ENCODE measurements around the gene PLN.

PLN gene

GRCh38 chr6:118548136-118548535, at the start of gene PLN:
TSS of gene PLN (plus strand) at chr6:118548296. CDS start at chr6:118558922, 10,626 bp downstream.
- Histone ChIP-seq H3K9me3 (ENCODE audit: insufficient read depth, low read depth, low read length) (no peaks in the 10 kb centered on the region), H3K9ac (ENCODE audit: low read depth, low read length) (no peak within 1 kb of the TSS), H3K4me3 (ENCODE audit: low read length) (no peak within 1 kb of the TSS), H3K36me3 (ENCODE audit: insufficient read depth, low read depth, low read length) (no peaks in the 10 kb centered on the region), H3K4me1 (ENCODE audit: insufficient read depth, low read length) (peaks cover 7% of the 10 kb centered on the region), H3K27me3 (ENCODE audit: insufficient read depth, low read length) (no peaks in the 10 kb centered on the region), H3K27ac (ENCODE audit: low read length) (no peak within 1 kb of the TSS)

- Histone ChIP-seq H3K27me3 (ENCODE audit: insufficient read depth, low read length) (no peaks in the 10 kb centered on the region), H3K9ac (ENCODE audit: low read depth, low read length) (no peak overlapping the region), H3K9me3 (ENCODE audit: insufficient read depth, low read depth, low read length) (no peaks in the 10 kb centered on the region), H3K4me1 (ENCODE audit: insufficient read depth, low read length) (no peaks in the 10 kb centered on the region), H3K27ac (ENCODE audit: low read length) (no peak overlapping the region), H3K36me3 (ENCODE audit: insufficient read depth, low read depth, low read length) (no peaks in the 10 kb centered on the region), H3K4me3 (ENCODE audit: low read length) (no peak overlapping the region)
Measured at GRCh38 chr6:118500130-118501015, 47.7 kb upstream of the PLN start.

GRCh38 chr6:118501099-118501498, 47.0 kb upstream of the PLN start:
- no peaks in the 10 kb centered on the region for H3K9me3 ChIP-seq (ENCODE audit: insufficient read depth, low read depth, low read length)
- no peak overlapping the region for H3K9ac ChIP-seq (ENCODE audit: low read depth, low read length)
- H3K27ac ChIP-seq (ENCODE audit: low read length): no peak overlapping the region
- no peaks in the 10 kb centered on the region for H3K36me3 ChIP-seq (ENCODE audit: insufficient read depth, low read depth, low read length)
- no peaks in the 10 kb centered on the region for H3K27me3 ChIP-seq (ENCODE audit: insufficient read depth, low read length)
- H3K4me1 ChIP-seq (ENCODE audit: insufficient read depth, low read length): no peaks in the 10 kb centered on the region
- no peak overlapping the region for H3K4me3 ChIP-seq (ENCODE audit: low read length)

- H3K4me3 ChIP-seq (ENCODE audit: low read length): no peak overlapping the region
- H3K27ac ChIP-seq (ENCODE audit: low read length): no peak overlapping the region
- no peak overlapping the region for H3K9ac ChIP-seq (ENCODE audit: low read depth, low read length)
- no peaks in the 10 kb centered on the region for H3K36me3 ChIP-seq (ENCODE audit: insufficient read depth, low read depth, low read length)
- H3K9me3 ChIP-seq (ENCODE audit: insufficient read depth, low read depth, low read length): no peaks in the 10 kb centered on the region
- H3K4me1 ChIP-seq (ENCODE audit: insufficient read depth, low read length): no peaks in the 10 kb centered on the region
- no peaks in the 10 kb centered on the region for H3K27me3 ChIP-seq (ENCODE audit: insufficient read depth, low read length)
Measured at GRCh38 chr6:118501765-118502164, 46.3 kb upstream of the PLN start.

GRCh38 chr6:118502169-118502568, 45.9 kb upstream of the PLN start:
- no peaks in the 10 kb centered on the region for H3K9me3 ChIP-seq (ENCODE audit: insufficient read depth, low read depth, low read length)
- H3K4me3 ChIP-seq (ENCODE audit: low read length): no peak overlapping the region
- no peak overlapping the region for H3K27ac ChIP-seq (ENCODE audit: low read length)
- H3K36me3 ChIP-seq (ENCODE audit: insufficient read depth, low read depth, low read length): no peaks in the 10 kb centered on the region
- H3K9ac ChIP-seq (ENCODE audit: low read depth, low read length): no peak overlapping the region
- no peaks in the 10 kb centered on the region for H3K27me3 ChIP-seq (ENCODE audit: insufficient read depth, low read length)
- H3K4me1 ChIP-seq (ENCODE audit: insufficient read depth, low read length): no peaks in the 10 kb centered on the region

- Histone ChIP-seq H3K27me3 (ENCODE audit: insufficient read depth, low read length) (no peaks in the 10 kb centered on the region), H3K36me3 (ENCODE audit: insufficient read depth, low read depth, low read length) (no peaks in the 10 kb centered on the region), H3K4me1 (ENCODE audit: insufficient read depth, low read length) (no peaks in the 10 kb centered on the region), H3K9ac (ENCODE audit: low read depth, low read length) (no peak overlapping the region), H3K27ac (ENCODE audit: low read length) (no peak overlapping the region), H3K9me3 (ENCODE audit: insufficient read depth, low read depth, low read length) (no peaks in the 10 kb centered on the region), H3K4me3 (ENCODE audit: low read length) (no peak overlapping the region)
Measured at GRCh38 chr6:118504611-118505010, 43.5 kb upstream of the PLN start.

GRCh38 chr6:118505656-118506055, 42.4 kb upstream of the PLN start:
- H3K9ac ChIP-seq (ENCODE audit: low read depth, low read length): no peak overlapping the region
- no peaks in the 10 kb centered on the region for H3K36me3 ChIP-seq (ENCODE audit: insufficient read depth, low read depth, low read length)
- no peaks in the 10 kb centered on the region for H3K9me3 ChIP-seq (ENCODE audit: insufficient read depth, low read depth, low read length)
- H3K27ac ChIP-seq (ENCODE audit: low read length): no peak overlapping the region
- H3K4me3 ChIP-seq (ENCODE audit: low read length): no peak overlapping the region
- H3K27me3 ChIP-seq (ENCODE audit: insufficient read depth, low read length): no peaks in the 10 kb centered on the region
- H3K4me1 ChIP-seq (ENCODE audit: insufficient read depth, low read length): no peaks in the 10 kb centered on the region

- Histone ChIP-seq H3K27ac (ENCODE audit: low read length) (no peak overlapping the region), H3K9ac (ENCODE audit: low read depth, low read length) (no peak overlapping the region), H3K27me3 (ENCODE audit: insufficient read depth, low read length) (no peaks in the 10 kb centered on the region), H3K4me3 (ENCODE audit: low read length) (no peak overlapping the region), H3K9me3 (ENCODE audit: insufficient read depth, low read depth, low read length) (no peaks in the 10 kb centered on the region), H3K4me1 (ENCODE audit: insufficient read depth, low read length) (no peaks in the 10 kb centered on the region), H3K36me3 (ENCODE audit: insufficient read depth, low read depth, low read length) (no peaks in the 10 kb centered on the region)
Measured at GRCh38 chr6:118506071-118506638, 41.9 kb upstream of the PLN start.

GRCh38 chr6:118507636-118508035, 40.5 kb upstream of the PLN start:
- H3K4me3 ChIP-seq (ENCODE audit: low read length): no peak overlapping the region
- no peak overlapping the region for H3K9ac ChIP-seq (ENCODE audit: low read depth, low read length)
- no peaks in the 10 kb centered on the region for H3K27me3 ChIP-seq (ENCODE audit: insufficient read depth, low read length)
- H3K9me3 ChIP-seq (ENCODE audit: insufficient read depth, low read depth, low read length): no peaks in the 10 kb centered on the region
- no peak overlapping the region for H3K27ac ChIP-seq (ENCODE audit: low read length)
- H3K4me1 ChIP-seq (ENCODE audit: insufficient read depth, low read length): no peaks in the 10 kb centered on the region
- no peaks in the 10 kb centered on the region for H3K36me3 ChIP-seq (ENCODE audit: insufficient read depth, low read depth, low read length)

- H3K4me3 ChIP-seq (ENCODE audit: low read length): no peak overlapping the region
- no peaks in the 10 kb centered on the region for H3K4me1 ChIP-seq (ENCODE audit: insufficient read depth, low read length)
- H3K9ac ChIP-seq (ENCODE audit: low read depth, low read length): no peak overlapping the region
- H3K9me3 ChIP-seq (ENCODE audit: insufficient read depth, low read depth, low read length): no peaks in the 10 kb centered on the region
- no peaks in the 10 kb centered on the region for H3K36me3 ChIP-seq (ENCODE audit: insufficient read depth, low read depth, low read length)
- H3K27ac ChIP-seq (ENCODE audit: low read length): no peak overlapping the region
- no peaks in the 10 kb centered on the region for H3K27me3 ChIP-seq (ENCODE audit: insufficient read depth, low read length)
Measured at GRCh38 chr6:118509009-118509617, 39.0 kb upstream of the PLN start.

GRCh38 chr6:118511930-118512715, 36.0 kb upstream of the PLN start:
- H3K4me1 ChIP-seq (ENCODE audit: insufficient read depth, low read length): no peaks in the 10 kb centered on the region
- H3K27ac ChIP-seq (ENCODE audit: low read length): no peak overlapping the region
- H3K9me3 ChIP-seq (ENCODE audit: insufficient read depth, low read depth, low read length): no peaks in the 10 kb centered on the region
- no peaks in the 10 kb centered on the region for H3K27me3 ChIP-seq (ENCODE audit: insufficient read depth, low read length)
- H3K36me3 ChIP-seq (ENCODE audit: insufficient read depth, low read depth, low read length): no peaks in the 10 kb centered on the region
- H3K9ac ChIP-seq (ENCODE audit: low read depth, low read length): no peak overlapping the region
- H3K4me3 ChIP-seq (ENCODE audit: low read length): no peak overlapping the region

Data from iPS-20b (cell line).